Activated CD4-positive, alpha-beta T cell treated with anti-CD3 and anti-CD28 coated beads for 36 hours (primary cell): Measurements from ENCODE around the gene CCDC3. TPM values are rescaled to one million over a fixed set of nuclear protein-coding genes. Genes with fewer than 3 reads are reported as not detected.
"Not testable (repeated sequence)": the region's sequence is repeated elsewhere in the genome, so short reads cannot be mapped to it uniquely, and the experiment has no call there.

Source experiments
- ATAC-seq: fragments of 200-7000 bp; cut with Tn5 transposase; one replicate; pipeline ENCODE4 v1.10.0; 2021; ENCODE audit warnings: mild to moderate bottlenecking, moderate library complexity
- CTCF ChIA-PET: fragments of 350-600 bp; sonication (Branson Sonifier 250); formaldehyde crosslinking; loops from one replicate; lab custom pipeline; 2021; ENCODE audit warnings: antibody characterized with exemption; lab: Charles Lee
- POLR2A ChIA-PET: fragments of 350-600 bp; sonication (Branson Sonifier 250); formaldehyde crosslinking; loops from one replicate; lab custom pipeline; 2021; ENCODE audit warnings: antibody characterized with exemption, inconsistent platforms; lab: Charles Lee
- DNase-seq: peaks from one replicate; pipeline ENCODE4 v3.0.0-alpha.2; 2020
- H3K27ac Mint-ChIP-seq: one replicate; pipeline ENCODE4 v1.8.0; 2021; ENCODE audit warnings: mixed read lengths
- H3K27me3 Mint-ChIP-seq: one replicate; pipeline ENCODE4 v1.8.0; 2021; ENCODE audit warnings: mixed read lengths
- H3K36me3 Mint-ChIP-seq: one replicate; pipeline ENCODE4 v1.8.0; 2021; ENCODE audit warnings: low read depth, mixed read lengths
- H3K4me1 Mint-ChIP-seq: one replicate; pipeline ENCODE4 v1.8.0; 2021; ENCODE audit warnings: mixed read lengths
- H3K4me3 Mint-ChIP-seq: one replicate; pipeline ENCODE4 v1.8.0; 2021; ENCODE audit warnings: mild to moderate bottlenecking, moderate library complexity, mixed read lengths
- H3K9me3 Mint-ChIP-seq: one replicate; pipeline ENCODE4 v1.8.0; 2021; ENCODE audit warnings: low read depth, mixed read lengths
- intact Hi-C, 2 experiments: fragments of 100-400 bp; cut with DNase I in 1 of 2; cut with micrococcal nuclease in 1 of 2; formaldehyde crosslinking; loops; one replicate each; pipeline versions ENCODE4 v1.14.2 to v1.15.1; 2022 to 2024; cut with DNase I, micrococcal nuclease
- total RNA-seq, 2 experiments: library from RNA; stranded (reverse); gene quantifications; one replicate each; pipeline ENCODE4 v1.2.3, GENCODE V29; 2021

The CCDC3 gene
- total RNA-seq, 2 experiments from 2014 or later: 0.14 to 0.18 TPM

- Mint-ChIP-seq H3K27me3 (peaks cover 6% of the 10 kb centered on the region), H3K36me3 (no peaks in the 10 kb centered on the region), H3K4me1 (no peaks in the 10 kb centered on the region), H3K27ac (no peak overlapping the region), H3K9me3 (no peaks in the 10 kb centered on the region), H3K4me3 (no peak overlapping the region)
- intact Hi-C loops: no loop called here
- POLR2A ChIA-PET: no interaction called here
- no peak for ATAC-seq
- DNase-seq: no peak
- CTCF ChIA-PET: interaction anchor here (1.0 kb wide), 1 partner anchor 81 kb away, joined by 3 read pairs; no protein-coding TSS in a partner anchor
Observed at GRCh38 chr10:13036841-13037240, 35.3 kb upstream of the CCDC3 start.

GRCh38 chr10:13035731-13036130, 34.2 kb upstream of the CCDC3 start:
- ATAC-seq, H3K27ac Mint-ChIP-seq, POLR2A ChIA-PET, H3K36me3 Mint-ChIP-seq, intact Hi-C loops, H3K4me3 Mint-ChIP-seq, H3K4me1 Mint-ChIP-seq, H3K9me3 Mint-ChIP-seq, DNase-seq: not testable (repeated sequence)
- H3K27me3 Mint-ChIP-seq: peaks cover 11% of the 10 kb centered on the region
- CTCF ChIA-PET: interaction anchor here (1.2 kb wide), 1 partner anchor 9 kb away, joined by 4 read pairs; no protein-coding TSS in a partner anchor

GRCh38 chr10:13026873-13027272, 25.4 kb upstream of the CCDC3 start:
- ATAC-seq (no peak), DNase-seq (no peak)
- no peak overlapping the region for H3K4me3 Mint-ChIP-seq
- ChIA-PET POLR2A (no interaction called here), CTCF (no interaction called here)
- peaks cover 37% of the 10 kb centered on the region for H3K27me3 Mint-ChIP-seq
- no peaks in the 10 kb centered on the region for H3K4me1 Mint-ChIP-seq
- intact Hi-C loops: no loop called here
- no peaks in the 10 kb centered on the region for H3K36me3 Mint-ChIP-seq
- no peak overlapping the region for H3K27ac Mint-ChIP-seq
- H3K9me3 Mint-ChIP-seq: peaks cover 27% of the 10 kb centered on the region

- Mint-ChIP-seq H3K27ac (no peak overlapping the region), H3K4me3 (no peak overlapping the region), H3K27me3 (peaks cover 32% of the 10 kb centered on the region), H3K4me1 (no peaks in the 10 kb centered on the region), H3K9me3 (peaks cover 27% of the 10 kb centered on the region), H3K36me3 (no peaks in the 10 kb centered on the region)
- ChIA-PET POLR2A (no interaction called here), CTCF (interaction anchor here (0.6 kb wide), 1 partner anchor 203 kb away, joined by 3 read pairs; no protein-coding TSS in a partner anchor)
- no peak for ATAC-seq
- no peak for DNase-seq
- intact Hi-C loops: no loop called here
Observed at GRCh38 chr10:13023754-13024153, 22.2 kb upstream of the CCDC3 start.

DNA sequence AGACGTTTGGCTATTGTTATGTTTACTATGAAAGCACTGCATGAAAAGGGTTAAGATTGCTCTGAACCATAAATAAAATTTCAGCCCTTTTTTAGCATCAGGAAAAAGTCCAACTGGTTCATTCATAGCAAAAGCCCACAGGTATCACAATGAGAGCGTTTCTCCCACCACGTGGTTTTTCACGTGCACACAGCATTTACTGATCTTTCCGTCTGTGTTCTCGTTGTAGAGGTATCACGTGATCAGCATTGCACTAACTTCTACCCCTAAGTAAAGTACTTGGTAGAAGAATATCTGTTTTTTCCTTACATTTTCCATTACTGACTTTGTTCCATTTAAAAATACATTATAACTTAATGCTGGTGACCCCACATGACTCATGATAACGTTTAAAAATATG, 17.8 kb upstream of the CCDC3 start:
- Mint-ChIP-seq H3K9me3 (peaks cover 19% of the 10 kb centered on the region), H3K27ac (no peak overlapping the region)
- ATAC-seq: no peak

GRCh38 chr10:13018171-13018570, 16.7 kb upstream of the CCDC3 start:
- no peaks in the 10 kb centered on the region for H3K4me1 Mint-ChIP-seq
- CTCF ChIA-PET: no interaction called here
- H3K9me3 Mint-ChIP-seq: peaks cover 9% of the 10 kb centered on the region
- POLR2A ChIA-PET: no interaction called here
- no peaks in the 10 kb centered on the region for H3K36me3 Mint-ChIP-seq
- no peak for ATAC-seq
- H3K27me3 Mint-ChIP-seq: peaks cover 14% of the 10 kb centered on the region
- intact Hi-C loops: no loop called here
- no peak overlapping the region for H3K27ac Mint-ChIP-seq
- no peak for DNase-seq
- H3K4me3 Mint-ChIP-seq: no peak overlapping the region

More for the DNA sequence above, 17.8 kb upstream of the CCDC3 start:
- ChIA-PET POLR2A (no interaction called here), CTCF (no interaction called here)
- intact Hi-C loops: no loop called here
- peak; percentile 25 for DNase-seq
- Mint-ChIP-seq H3K4me3 (no peak overlapping the region), H3K4me1 (no peaks in the 10 kb centered on the region), H3K36me3 (no peaks in the 10 kb centered on the region), H3K27me3 (peaks cover 12% of the 10 kb centered on the region)

DNA sequence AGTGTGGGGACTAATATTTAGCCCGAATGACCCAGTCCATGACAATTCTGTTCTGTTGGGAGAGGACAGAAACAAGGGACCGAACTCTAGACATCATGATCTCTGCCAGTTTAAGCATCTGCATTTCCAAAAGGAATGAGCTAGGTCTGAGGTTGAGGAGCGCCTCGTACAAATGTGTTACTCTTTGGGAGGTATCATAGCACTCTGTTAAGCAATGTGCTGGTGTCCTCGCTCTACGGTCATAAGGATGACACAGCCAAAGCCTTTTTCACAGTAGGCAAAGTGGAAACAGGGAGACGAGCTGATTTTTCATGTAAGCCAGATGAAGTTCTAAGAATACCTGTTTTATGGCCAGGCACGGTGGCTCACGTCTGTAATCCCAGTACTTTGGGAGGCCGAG, 15.4 kb upstream of the CCDC3 start:
- no peaks in the 10 kb centered on the region for H3K36me3 Mint-ChIP-seq
- H3K4me1 Mint-ChIP-seq: no peaks in the 10 kb centered on the region
- peaks cover under 1% of the 10 kb centered on the region for H3K9me3 Mint-ChIP-seq
- no peak overlapping the region for H3K27ac Mint-ChIP-seq
- CTCF ChIA-PET: no interaction called here
- peaks cover 10% of the 10 kb centered on the region for H3K27me3 Mint-ChIP-seq
- no peak for DNase-seq
- intact Hi-C loops: no loop called here
- no peak for ATAC-seq
- no peak overlapping the region for H3K4me3 Mint-ChIP-seq
- POLR2A ChIA-PET: no interaction called here

DNA sequence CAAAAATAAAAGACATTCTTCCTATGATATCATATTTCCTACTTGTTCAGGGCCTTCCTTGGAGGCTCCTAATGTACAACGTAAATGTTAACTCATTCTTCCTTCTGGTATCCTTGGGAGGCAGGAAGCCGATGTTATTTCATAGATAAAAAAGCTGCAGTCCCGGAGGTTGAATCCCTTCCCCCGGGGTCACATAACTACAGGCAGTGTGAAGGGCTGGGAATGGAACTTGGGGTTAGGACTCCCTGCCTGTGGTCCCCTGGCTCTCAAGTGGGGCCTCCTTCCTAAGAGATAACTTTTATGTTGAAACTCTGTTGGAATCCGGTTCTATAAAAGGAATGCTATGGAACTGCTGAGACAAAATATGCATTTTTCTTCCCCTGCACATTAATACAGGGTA, 14.9 kb upstream of the CCDC3 start:
- H3K4me1 Mint-ChIP-seq: no peaks in the 10 kb centered on the region
- peaks cover 12% of the 10 kb centered on the region for H3K27me3 Mint-ChIP-seq
- intact Hi-C loops: no loop called here
- no peak for ATAC-seq
- no peaks in the 10 kb centered on the region for H3K9me3 Mint-ChIP-seq
- no peak overlapping the region for H3K27ac Mint-ChIP-seq
- DNase-seq: no peak
- ChIA-PET POLR2A (interaction anchor here (0.6 kb wide), 1 partner anchor 934 kb away, joined by 5 read pairs; no protein-coding TSS in a partner anchor), CTCF (no interaction called here)
- no peak overlapping the region for H3K4me3 Mint-ChIP-seq
- H3K36me3 Mint-ChIP-seq: no peaks in the 10 kb centered on the region

DNA sequence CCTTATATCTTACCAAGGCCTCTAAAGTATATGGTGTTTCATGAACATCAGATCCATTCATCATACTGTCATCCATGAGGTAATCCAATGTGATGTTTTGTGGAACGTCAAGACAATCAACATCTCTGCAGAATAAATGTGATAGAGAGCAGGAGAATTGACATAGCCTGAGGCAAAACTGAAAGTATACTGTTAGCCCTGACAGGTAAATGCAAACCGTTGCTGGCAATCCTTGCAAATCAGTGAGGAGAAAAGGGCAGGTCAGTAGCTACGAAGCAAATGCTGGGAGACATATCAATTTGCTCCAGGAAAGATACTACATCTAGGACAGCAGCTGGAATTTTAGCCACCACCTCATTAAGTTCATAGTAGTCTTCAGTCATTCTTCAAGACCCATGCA, 4.5 kb upstream of the CCDC3 start:
- Mint-ChIP-seq H3K4me3 (no peak overlapping the region), H3K36me3 (no peaks in the 10 kb centered on the region), H3K9me3 (no peaks in the 10 kb centered on the region), H3K27me3 (peaks cover 48% of the 10 kb centered on the region), H3K27ac (no peak overlapping the region), H3K4me1 (peaks cover under 1% of the 10 kb centered on the region)
- intact Hi-C loops: no loop called here
- ATAC-seq (no peak), DNase-seq (no peak)
- ChIA-PET POLR2A (no interaction called here), CTCF (interaction anchor here (0.7 kb wide), 1 partner anchor 1086 kb away, joined by 3 read pairs; no protein-coding TSS in a partner anchor)

DNA sequence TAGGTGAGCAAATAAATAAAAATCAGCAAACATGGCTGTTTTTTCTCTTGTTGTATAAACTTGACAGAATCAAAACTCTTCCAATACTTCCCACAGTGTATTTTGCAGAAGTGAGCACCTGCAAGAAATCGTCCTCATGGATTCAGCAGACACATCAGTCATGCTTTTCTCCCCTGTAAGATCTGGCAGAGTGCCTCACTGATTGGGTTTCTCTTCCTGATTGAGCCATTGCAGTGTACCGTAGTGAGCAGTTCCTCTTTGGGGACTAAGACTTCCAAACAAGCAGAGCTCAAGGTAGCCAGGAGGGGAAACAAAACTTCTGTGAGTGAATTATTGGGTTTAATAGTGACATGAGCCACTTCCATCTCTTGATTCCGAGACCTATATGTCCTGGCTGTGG, 2.2 kb upstream of the CCDC3 start:
- ATAC-seq (no peak), DNase-seq (no peak)
- CTCF ChIA-PET: no interaction called here
- H3K4me3 Mint-ChIP-seq: no peak overlapping the region
- no peaks in the 10 kb centered on the region for H3K36me3 Mint-ChIP-seq
- peaks cover 5% of the 10 kb centered on the region for H3K4me1 Mint-ChIP-seq
- H3K27me3 Mint-ChIP-seq: peaks cover 64% of the 10 kb centered on the region
- intact Hi-C loops: no loop called here
- H3K9me3 Mint-ChIP-seq: no peaks in the 10 kb centered on the region
- no peak overlapping the region for H3K27ac Mint-ChIP-seq
- POLR2A ChIA-PET: no interaction called here

DNA sequence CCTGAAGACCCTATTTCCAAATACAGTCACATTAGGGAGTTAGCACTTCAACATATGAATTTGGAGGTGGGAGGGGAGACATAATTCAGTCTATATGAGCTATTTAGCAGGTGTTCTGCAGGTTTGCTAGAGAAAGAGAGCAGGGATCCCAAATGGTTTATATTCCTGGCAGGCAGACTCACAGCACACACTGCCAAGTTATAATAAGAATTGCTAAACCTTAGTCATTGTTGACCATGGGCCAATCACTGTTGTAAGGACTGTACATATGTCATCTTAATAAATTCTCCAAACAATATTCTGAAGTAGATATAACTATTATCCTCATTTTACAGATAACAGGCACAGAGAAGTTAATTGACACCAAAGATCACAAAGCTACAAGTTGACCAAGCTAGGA, 1.5 kb upstream of the CCDC3 start:
- ATAC-seq (no peak), DNase-seq (no peak)
- no peaks in the 10 kb centered on the region for H3K9me3 Mint-ChIP-seq
- intact Hi-C loops: no loop called here
- ChIA-PET POLR2A (no interaction called here), CTCF (no interaction called here)
- H3K27ac Mint-ChIP-seq: no peak overlapping the region
- peaks cover 5% of the 10 kb centered on the region for H3K4me1 Mint-ChIP-seq
- H3K27me3 Mint-ChIP-seq: peaks cover 63% of the 10 kb centered on the region
- H3K4me3 Mint-ChIP-seq: no peak overlapping the region
- no peaks in the 10 kb centered on the region for H3K36me3 Mint-ChIP-seq

GRCh38 chr10:13001887-13002212, 337 bp upstream of the CCDC3 start:
- no peaks in the 10 kb centered on the region for H3K36me3 Mint-ChIP-seq
- H3K9me3 Mint-ChIP-seq: no peaks in the 10 kb centered on the region
- H3K27me3 Mint-ChIP-seq: peaks cover 62% of the 10 kb centered on the region
- H3K4me3 Mint-ChIP-seq: no peak overlapping the region
- H3K4me1 Mint-ChIP-seq: peaks cover 5% of the 10 kb centered on the region
- no peak overlapping the region for H3K27ac Mint-ChIP-seq
- ATAC-seq (no peak), DNase-seq (no peak)
- CTCF ChIA-PET: no interaction called here
- POLR2A ChIA-PET: interaction anchor here (0.6 kb wide), 1 partner anchor 132 kb away, joined by 3 read pairs; no protein-coding TSS in a partner anchor
- intact Hi-C loops: no loop called here
